Measurements from ENCODE around the gene DNAJC4. TPM values are rescaled to one million over a fixed set of nuclear protein-coding genes. Genes with fewer than 3 reads are reported as not detected.

Gene DNAJC4
- total RNA-seq, 1 experiment from 2014 or later, result 19.5 TPM

- ChIA-PET POLR2A (interaction anchor here (1.2 kb wide), 1 partner anchor 9 kb away, joined by 3 read pairs; no protein-coding TSS in a partner anchor), CTCF (interaction anchor here (1.1 kb wide), 1 partner anchor 95 kb away, joined by 4 read pairs; no protein-coding TSS in a partner anchor)
- Mint-ChIP-seq H3K27me3 (ENCODE audit: insufficient read depth, unreplicated experiment) (no peaks in the 10 kb centered on the region), H3K4me3 (ENCODE audit: unreplicated experiment) (no peak overlapping the region), H3K4me1 (ENCODE audit: insufficient read depth, unreplicated experiment) (peaks cover 6% of the 10 kb centered on the region), H3K9me3 (ENCODE audit: unreplicated experiment) (no peaks in the 10 kb centered on the region), H3K27ac (ENCODE audit: low read depth, unreplicated experiment) (peak overlapping the region; percentile 3), H3K36me3 (ENCODE audit: insufficient read depth, unreplicated experiment) (peaks cover 44% of the 10 kb centered on the region)
- BruUV-seq (replicated peaks), result no TSS peak
- no peak for DNase-seq (ENCODE audit: unreplicated experiment)
- intact Hi-C loops (cut with micrococcal nuclease), result no loop called here
- TF ChIP-seq CTCF (IDR thresholded peaks at IDR 0.05; ENCODE audit: unreplicated experiment), result no peak
Measured at GRCh38 chr11:64259533-64260067, 29.3 kb downstream of the DNAJC4 start.

DNA sequence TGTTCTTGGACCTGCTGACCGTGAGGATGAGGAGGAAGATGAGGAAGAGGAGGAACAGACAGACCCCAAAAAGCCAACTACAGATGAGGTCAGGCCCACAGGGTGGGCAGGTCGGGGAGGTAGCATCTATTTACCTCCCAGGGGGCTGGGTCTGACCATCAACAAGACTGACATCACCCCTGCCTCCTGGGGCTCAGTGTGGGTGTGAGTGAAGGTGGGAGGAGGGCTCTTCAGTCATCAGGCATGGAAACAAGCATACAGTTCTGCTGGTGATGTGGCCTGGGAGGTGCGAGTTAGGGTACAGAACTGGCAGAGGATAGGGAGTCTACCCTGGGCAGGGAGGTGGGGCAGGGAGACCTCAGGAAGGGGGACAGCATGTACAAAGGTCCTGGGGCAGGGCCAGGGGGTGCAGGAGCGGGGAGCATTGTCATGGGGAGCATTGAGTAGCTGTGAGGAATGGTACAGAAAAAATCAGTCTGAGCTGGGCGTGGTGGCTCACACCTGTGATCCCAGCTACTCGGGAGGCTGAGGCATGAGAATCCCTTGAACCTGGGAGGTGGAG, 29.9 kb downstream of the DNAJC4 start:
- no peak for DNase-seq (ENCODE audit: unreplicated experiment)
- no peak overlapping the region for H3K4me3 Mint-ChIP-seq (ENCODE audit: unreplicated experiment)
- no TSS peak for BruUV-seq (replicated peaks)
- intact Hi-C loops (cut with micrococcal nuclease), result no loop called here
- no peaks in the 10 kb centered on the region for H3K27me3 Mint-ChIP-seq (ENCODE audit: insufficient read depth, unreplicated experiment)
- H3K27ac Mint-ChIP-seq (ENCODE audit: low read depth, unreplicated experiment), result no peak overlapping the region
- TF ChIP-seq CTCF (IDR thresholded peaks at IDR 0.05; ENCODE audit: unreplicated experiment), result no peak
- peaks cover 6% of the 10 kb centered on the region for H3K4me1 Mint-ChIP-seq (ENCODE audit: insufficient read depth, unreplicated experiment)
- peaks cover 50% of the 10 kb centered on the region for H3K36me3 Mint-ChIP-seq (ENCODE audit: insufficient read depth, unreplicated experiment)
- H3K9me3 Mint-ChIP-seq (ENCODE audit: unreplicated experiment), result no peaks in the 10 kb centered on the region
- POLR2A ChIA-PET, result interaction anchor here (1.7 kb wide), 1 partner anchor 10 kb away, joined by 6 read pairs; no protein-coding TSS in a partner anchor
- CTCF ChIA-PET, result interaction anchor here (1.1 kb wide), 1 partner anchor 95 kb away, joined by 4 read pairs; no protein-coding TSS in a partner anchor

- H3K9me3 Mint-ChIP-seq (ENCODE audit: unreplicated experiment), result no peaks in the 10 kb centered on the region
- no peak overlapping the region for H3K27ac Mint-ChIP-seq (ENCODE audit: low read depth, unreplicated experiment)
- no peak overlapping the region for H3K4me3 Mint-ChIP-seq (ENCODE audit: unreplicated experiment)
- no TSS peak for BruUV-seq (replicated peaks)
- DNase-seq (ENCODE audit: unreplicated experiment), result no peak
- no peaks in the 10 kb centered on the region for H3K27me3 Mint-ChIP-seq (ENCODE audit: insufficient read depth, unreplicated experiment)
- no peak for TF ChIP-seq CTCF (IDR thresholded peaks at IDR 0.05; ENCODE audit: unreplicated experiment)
- intact Hi-C loops (cut with micrococcal nuclease), result no loop called here
- ChIA-PET CTCF (interaction anchor here (3.3 kb wide), 1 partner anchor 11 kb away, joined by 14 read pairs; the partner anchor contains the start of gene PLCB3), POLR2A (interaction anchor here (1.7 kb wide), 1 partner anchor 9 kb away, joined by 6 read pairs; no protein-coding TSS in a partner anchor)
- peaks cover 10% of the 10 kb centered on the region for H3K4me1 Mint-ChIP-seq (ENCODE audit: insufficient read depth, unreplicated experiment)
- H3K36me3 Mint-ChIP-seq (ENCODE audit: insufficient read depth, unreplicated experiment), result peaks cover 54% of the 10 kb centered on the region
Measured at GRCh38 chr11:64261556-64262080, 31.3 kb downstream of the DNAJC4 start.

GRCh38 chr11:64262271-64263002, 32.1 kb downstream of the DNAJC4 start:
- intact Hi-C loops (cut with micrococcal nuclease), result no loop called here
- Mint-ChIP-seq H3K36me3 (ENCODE audit: insufficient read depth, unreplicated experiment) (peaks cover 56% of the 10 kb centered on the region), H3K4me3 (ENCODE audit: unreplicated experiment) (no peak overlapping the region), H3K4me1 (ENCODE audit: insufficient read depth, unreplicated experiment) (peaks cover 9% of the 10 kb centered on the region), H3K27ac (ENCODE audit: low read depth, unreplicated experiment) (no peak overlapping the region), H3K9me3 (ENCODE audit: unreplicated experiment) (no peaks in the 10 kb centered on the region), H3K27me3 (ENCODE audit: insufficient read depth, unreplicated experiment) (no peaks in the 10 kb centered on the region)
- ChIA-PET POLR2A (interaction anchor here (1.7 kb wide), 1 partner anchor 8 kb away, joined by 6 read pairs; no protein-coding TSS in a partner anchor), CTCF (interaction anchor here (1.3 to 3.3 kb wide), 3 partner anchors 12 to 42 kb away, joined by 5 to 14 read pairs (median 12); partner anchors contain the start of gene PLCB3)
- BruUV-seq (replicated peaks), result no TSS peak
- TF ChIP-seq CTCF (IDR thresholded peaks at IDR 0.05; ENCODE audit: unreplicated experiment), result no peak
- no peak for DNase-seq (ENCODE audit: unreplicated experiment)
